Right cardiac atrium (tissue), 5 donors: ENCODE data around the gene ASCC3. TPM values are rescaled to one million over a fixed set of nuclear protein-coding genes. Genes with fewer than 3 reads are reported as not detected.

Experiments used
- ATAC-seq, 2 donors: fragments of 200-7000 bp; cut with Tn5 transposase; one replicate each; pipeline versions ENCODE4 v1.8.0 to v1.9.1; 2020; ENCODE audit warnings: moderate library complexity in 2 of 2, mild to moderate bottlenecking in 1 of 2
- DNase-seq, 3 donors: peaks; one replicate each; pipeline ENCODE4 v3.0.0-alpha.2; 2020
- H3K27ac ChIP-seq: one replicate; pipeline ENCODE4 v1.5.1; 2013; ENCODE audit warnings: mild to moderate bottlenecking, low read length, control low read depth, moderate library complexity
- H3K27me3 ChIP-seq: one replicate; pipeline ENCODE4 v1.6.1; 2013; ENCODE audit not compliant: control insufficient read depth, insufficient read depth
- H3K4me1 ChIP-seq: one replicate; pipeline ENCODE4 v1.6.1; 2013; ENCODE audit warnings: low read length; ENCODE audit not compliant: control insufficient read depth, insufficient read depth
- H3K4me3 ChIP-seq: one replicate; pipeline ENCODE4 v1.5.1; 2013; ENCODE audit warnings: low read length, control low read depth
- H3K9me3 ChIP-seq: one replicate; pipeline ENCODE4 v1.6.1; 2013; ENCODE audit warnings: low read length; ENCODE audit not compliant: control insufficient read depth
- WGBS: extraction: QIAGEN DNeasy Blood & Tissue Kit; methylation state at CpG from one replicate; pipeline ENCODE4 v1.1.7; 2013; 5-methylcytosine and 5-hydroxymethylcytosine counted together
- intact Hi-C, 4 donors: fragments of 100-400 bp; cut with DNase I; formaldehyde crosslinking; loops; one replicate each; pipeline versions ENCODE4 v1.11.0 to v1.14.0; 2022 to 2023
- polyA plus RNA-seq: library from polyadenylated mRNA; stranded (reverse); fragments of 200-250 nt; gene quantifications from one replicate; pipeline ENCODE4 v1.2.3, GENCODE V29; 2013
- total RNA-seq, 4 donors: library from RNA; stranded (reverse); fragmentation: NEBNext Ultra II Directional; extraction: Animal tissue kit (Norgen Biotek cat#: 25700); gene quantifications; one replicate each; pipeline ENCODE4 v1.2.1, GENCODE V29; 2021
- donor health status: healthy with polysubstance abuse.
- donor health status: DM: no; HTN: yes; CAD: no.
- donor health status: DM: no; HTN: no; CAD: no.
- donor health status: DM: no; HTN: yes; CAD: no; lungs with severe emphysema.
- donor health status: DM: yes; HTN: yes; CAD: no.

Gene ASCC3
- total and polyA plus RNA-seq, 5 donors, result 11.8 to 26.1 (median 22.1) TPM

GRCh38 chr6:100686216-100686615 is 194.9 kb downstream of the ASCC3 start:
- no peak for DNase-seq
- Histone ChIP-seq H3K4me1 (no peaks in the 10 kb centered on the region), H3K4me3 (no peak overlapping the region), H3K9me3 (no peaks in the 10 kb centered on the region), H3K27ac (no peak overlapping the region), H3K27me3 (no peaks in the 10 kb centered on the region)
- intact Hi-C loops, result no loop called here
- no peak for ATAC-seq

DNA sequence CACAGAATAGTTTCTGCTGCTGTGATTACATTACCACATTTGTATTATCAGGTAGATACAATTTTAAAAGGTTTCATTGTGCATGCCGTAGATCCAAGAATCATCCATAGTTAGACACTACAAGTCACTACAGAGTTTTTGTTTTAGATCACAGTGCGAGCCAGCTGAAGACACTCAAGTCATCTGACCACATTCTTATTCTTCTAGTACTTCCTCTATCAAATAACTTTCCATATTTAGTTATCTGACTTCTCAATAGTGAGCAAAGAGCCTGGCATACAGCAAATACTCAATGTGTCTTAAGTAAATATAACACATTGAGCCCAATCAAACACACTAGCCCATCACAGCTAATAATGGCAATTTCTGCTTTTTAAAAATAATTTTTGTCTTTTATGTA is 195.4 kb downstream of the ASCC3 start:
- ATAC-seq (peak in 1 of 2 donors; percentile 51), DNase-seq (no peak)
- Histone ChIP-seq H3K4me1 (no peaks in the 10 kb centered on the region), H3K27me3 (no peaks in the 10 kb centered on the region), H3K4me3 (no peak overlapping the region), H3K9me3 (no peaks in the 10 kb centered on the region), H3K27ac (no peak overlapping the region)
- intact Hi-C loops, result no loop called here
- 68% methylated on average over 2 of the region's 2 CpGs for WGBS

GRCh38 chr6:100680163-100680562 is 201.0 kb downstream of the ASCC3 start:
- H3K27me3 ChIP-seq, result no peaks in the 10 kb centered on the region
- ATAC-seq, result no peak
- no peaks in the 10 kb centered on the region for H3K9me3 ChIP-seq
- H3K4me1 ChIP-seq, result no peaks in the 10 kb centered on the region
- DNase-seq, result no peak
- no peak overlapping the region for H3K4me3 ChIP-seq
- no peak overlapping the region for H3K27ac ChIP-seq
- intact Hi-C loops, result no loop called here
- WGBS, result 56% methylated on average over 1 of the region's 1 CpG

- no peak for ATAC-seq
- no peaks in the 10 kb centered on the region for H3K9me3 ChIP-seq
- no peak for DNase-seq
- intact Hi-C loops, result no loop called here
- H3K4me1 ChIP-seq, result no peaks in the 10 kb centered on the region
- 79% methylated on average over 1 of the region's 1 CpG for WGBS
- H3K27me3 ChIP-seq, result no peaks in the 10 kb centered on the region
- no peak overlapping the region for H3K4me3 ChIP-seq
- no peak overlapping the region for H3K27ac ChIP-seq
Measured at GRCh38 chr6:100678027-100678426, 203.1 kb downstream of the ASCC3 start.

- 95% methylated on average over 1 of the region's 1 CpG for WGBS
- intact Hi-C loops, result no loop called here
- no peak for DNase-seq
Measured at GRCh38 chr6:100677240-100677639, 203.9 kb downstream of the ASCC3 start.

DNA sequence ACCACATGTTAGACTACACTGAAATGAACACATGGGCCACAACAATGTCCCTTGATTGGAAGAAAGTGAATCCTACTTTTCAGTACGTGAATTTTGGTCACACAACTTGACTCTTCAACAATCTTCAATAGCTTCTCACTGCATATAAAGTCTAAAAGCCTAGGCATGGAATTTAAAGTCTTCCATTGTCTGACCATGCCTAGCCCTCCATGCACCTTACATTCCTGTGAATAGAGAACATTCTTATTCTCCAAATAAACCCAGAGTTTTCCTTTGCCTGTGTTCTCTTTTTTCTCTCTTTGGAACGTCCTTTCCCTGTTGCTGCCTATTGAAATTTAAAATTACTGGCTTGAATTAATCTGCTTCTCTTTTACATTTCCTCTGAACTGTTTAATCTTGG is 207.5 kb downstream of the ASCC3 start:
- no peak for DNase-seq
- no peaks in the 10 kb centered on the region for H3K4me1 ChIP-seq
- no peak for ATAC-seq
- no peaks in the 10 kb centered on the region for H3K9me3 ChIP-seq
- intact Hi-C loops, result no loop called here
- H3K27me3 ChIP-seq, result no peaks in the 10 kb centered on the region
- 89% methylated on average over 2 of the region's 2 CpGs for WGBS
- H3K27ac ChIP-seq, result no peak overlapping the region
- no peak overlapping the region for H3K4me3 ChIP-seq

More at GRCh38 chr6:100677240-100677639, 203.9 kb downstream of the ASCC3 start:
- ATAC-seq, result no peak
- Histone ChIP-seq H3K4me3 (no peak overlapping the region), H3K4me1 (no peaks in the 10 kb centered on the region), H3K9me3 (no peaks in the 10 kb centered on the region), H3K27ac (no peak overlapping the region), H3K27me3 (no peaks in the 10 kb centered on the region)

DNA sequence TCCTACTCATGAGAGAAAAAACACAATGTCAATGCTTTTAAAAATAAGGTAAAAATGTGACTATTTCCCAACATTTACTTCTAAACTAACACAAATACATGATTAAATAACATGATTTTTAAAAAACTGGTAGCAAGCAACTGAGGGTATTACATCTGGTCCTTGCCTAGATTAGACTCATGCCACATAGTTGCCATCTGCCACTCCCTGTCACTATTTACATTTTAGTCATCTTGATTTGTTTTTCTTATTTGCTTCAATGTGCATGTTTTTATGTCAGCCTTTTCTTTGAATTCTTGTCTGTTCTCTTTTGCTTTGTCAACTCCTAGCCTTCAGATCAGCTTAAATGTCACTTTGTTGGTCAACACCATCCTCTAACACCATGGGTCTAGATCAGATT is 209.4 kb downstream of the ASCC3 start:
- no peak for ATAC-seq
- no peaks in the 10 kb centered on the region for H3K4me1 ChIP-seq
- H3K9me3 ChIP-seq, result no peaks in the 10 kb centered on the region
- H3K27ac ChIP-seq, result no peak overlapping the region
- DNase-seq, result no peak
- no peaks in the 10 kb centered on the region for H3K27me3 ChIP-seq
- intact Hi-C loops, result no loop called here
- H3K4me3 ChIP-seq, result no peak overlapping the region

DNA sequence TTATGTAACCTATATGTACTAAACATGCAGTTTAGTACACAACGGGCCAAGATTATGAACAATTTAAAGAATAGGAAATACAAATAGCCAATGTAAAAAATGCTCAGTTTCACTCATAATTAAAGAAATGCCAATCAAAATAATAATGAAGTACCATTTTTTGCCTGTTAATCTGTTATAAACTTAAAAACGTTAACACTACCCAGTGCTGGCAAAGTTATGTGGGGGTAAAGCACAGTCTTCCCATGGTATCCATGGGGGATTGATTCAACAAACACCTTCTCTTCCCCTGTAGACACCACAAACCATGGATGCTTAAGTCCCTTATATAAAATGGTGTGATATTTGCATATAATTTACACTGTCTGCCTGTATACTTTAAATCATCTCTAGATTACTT is 211.1 kb downstream of the ASCC3 start:
- Histone ChIP-seq H3K4me1 (no peaks in the 10 kb centered on the region), H3K9me3 (no peaks in the 10 kb centered on the region), H3K4me3 (no peak overlapping the region), H3K27ac (no peak overlapping the region), H3K27me3 (no peaks in the 10 kb centered on the region)
- intact Hi-C loops, result no loop called here
- ATAC-seq, result no peak
- DNase-seq, result no peak
- 97% methylated on average over 2 of the region's 2 CpGs for WGBS

GRCh38 chr6:100665041-100665380 is 216.1 kb downstream of the ASCC3 start:
- H3K27me3 ChIP-seq, result no peaks in the 10 kb centered on the region
- intact Hi-C loops, result no loop called here
- 36% methylated on average over 1 of the region's 1 CpG for WGBS

GRCh38 chr6:100664274-100665040 is 216.7 kb downstream of the ASCC3 start:
- ATAC-seq (no peak), DNase-seq (no peak)
- Histone ChIP-seq H3K9me3 (no peaks in the 10 kb centered on the region), H3K27ac (no peak overlapping the region), H3K4me1 (no peaks in the 10 kb centered on the region), H3K27me3 (no peaks in the 10 kb centered on the region), H3K4me3 (no peak overlapping the region)
- intact Hi-C loops, result no loop called here

More at GRCh38 chr6:100665041-100665380, 216.1 kb downstream of the ASCC3 start:
- no peak overlapping the region for H3K4me3 ChIP-seq
- DNase-seq (no peak), ATAC-seq (no peak)
- H3K9me3 ChIP-seq, result no peaks in the 10 kb centered on the region
- no peaks in the 10 kb centered on the region for H3K4me1 ChIP-seq
- H3K27ac ChIP-seq, result no peak overlapping the region

- DNase-seq, result no peak
- no peaks in the 10 kb centered on the region for H3K27me3 ChIP-seq
- H3K4me3 ChIP-seq, result no peak overlapping the region
- ATAC-seq, result no peak
- H3K9me3 ChIP-seq, result no peaks in the 10 kb centered on the region
- WGBS, result 86% methylated on average over 5 of the region's 5 CpGs
- no peaks in the 10 kb centered on the region for H3K4me1 ChIP-seq
- H3K27ac ChIP-seq, result no peak overlapping the region
- intact Hi-C loops, result no loop called here
Measured at GRCh38 chr6:100663219-100663863, 217.8 kb downstream of the ASCC3 start.
